Measurements from ENCODE around the gene ARL15. TPM values are rescaled to one million over a fixed set of nuclear protein-coding genes. Genes with fewer than 3 reads are reported as not detected.

ARL15 gene
- total RNA-seq, 3 donors from 2014 or later = 29.0 to 65.0 (median 42.9) TPM

- Histone ChIP-seq H3K9me3 (no peaks in the 10 kb centered on the region), H3K36me3 (no peaks in the 10 kb centered on the region), H3K4me1 (no peaks in the 10 kb centered on the region), H3K4me3 (no peak overlapping the region), H3K27me3 (no peaks in the 10 kb centered on the region), H3K27ac (no peak overlapping the region)
- no peak for TF ChIP-seq POLR2AphosphoS5 (IDR thresholded peaks at IDR 0.05)
- TF ChIP-seq POLR2A (IDR thresholded peaks at IDR 0.05) = no peak
- no peak for TF ChIP-seq CTCF (IDR thresholded peaks at IDR 0.05)
- DNase-seq (ENCODE audit: low spot score in 2 of 2) = no peak
- intact Hi-C loops (cut with DNase I; ENCODE audit: low total_unique reads) = no loop called here
Observed at GRCh38 chr5:54329731-54330709, 19.6 kb upstream of the ARL15 start.

- H3K9me3 ChIP-seq = no peaks in the 10 kb centered on the region
- DNase-seq (ENCODE audit: low spot score in 2 of 2) = no peak
- H3K36me3 ChIP-seq = no peaks in the 10 kb centered on the region
- intact Hi-C loops (cut with DNase I; ENCODE audit: low total_unique reads) = no loop called here
- no peaks in the 10 kb centered on the region for H3K27me3 ChIP-seq
- TF ChIP-seq POLR2A (IDR thresholded peaks at IDR 0.05) (no peak), POLR2AphosphoS5 (IDR thresholded peaks at IDR 0.05) (no peak), CTCF (IDR thresholded peaks at IDR 0.05) (no peak)
- H3K4me1 ChIP-seq = no peaks in the 10 kb centered on the region
- no peak overlapping the region for H3K4me3 ChIP-seq
- no peak overlapping the region for H3K27ac ChIP-seq
Observed at GRCh38 chr5:54326662-54327270, 16.4 kb upstream of the ARL15 start.

GRCh38 chr5:54325610-54326311 lies 15.4 kb upstream of the ARL15 start:
- DNase-seq (ENCODE audit: low spot score in 2 of 2) = no peak
- Histone ChIP-seq H3K27ac (no peak overlapping the region), H3K4me1 (no peaks in the 10 kb centered on the region), H3K36me3 (no peaks in the 10 kb centered on the region), H3K9me3 (no peaks in the 10 kb centered on the region), H3K4me3 (no peak overlapping the region), H3K27me3 (no peaks in the 10 kb centered on the region)
- intact Hi-C loops (cut with DNase I; ENCODE audit: low total_unique reads) = no loop called here
- TF ChIP-seq POLR2AphosphoS5 (IDR thresholded peaks at IDR 0.05) = no peak
- no peak for TF ChIP-seq POLR2A (IDR thresholded peaks at IDR 0.05)
- TF ChIP-seq CTCF (IDR thresholded peaks at IDR 0.05) = no peak

- Histone ChIP-seq H3K4me1 (no peaks in the 10 kb centered on the region), H3K4me3 (no peak overlapping the region), H3K27ac (no peak overlapping the region), H3K9me3 (no peaks in the 10 kb centered on the region), H3K27me3 (no peaks in the 10 kb centered on the region), H3K36me3 (no peaks in the 10 kb centered on the region)
- intact Hi-C loops (cut with DNase I; ENCODE audit: low total_unique reads) = no loop called here
- TF ChIP-seq POLR2A (IDR thresholded peaks at IDR 0.05) = no peak
- no peak for TF ChIP-seq CTCF (IDR thresholded peaks at IDR 0.05)
- no peak for TF ChIP-seq POLR2AphosphoS5 (IDR thresholded peaks at IDR 0.05)
- no peak for DNase-seq (ENCODE audit: low spot score in 2 of 2)
Observed at GRCh38 chr5:54325272-54325609, 14.9 kb upstream of the ARL15 start.

Data from breast epithelium (tissue), 4 donors.